HEK293 (cell line): ENCODE results near the gene PEX10.

Source experiments
- TCF7L2 ChIP-seq: IDR thresholded peaks from 2 replicates; pipeline ENCODE4 v1.6.1; 2011; ENCODE audit warnings: low read depth, mild to moderate bottlenecking, inconsistent platforms, low read length, moderate library complexity, borderline replicate concordance
- ZNF747 ChIP-seq: fragments of 450-650 bp; formaldehyde crosslinking; IDR thresholded peaks from 2 replicates; pipeline ENCODE4 v1.5.1; 2016; ENCODE audit warnings: missing biosample characterization, missing genetic modification characterization
- TF ChIP-seq, protein P1 (sequence below): fragments of 450-650 bp; formaldehyde crosslinking; IDR thresholded peaks from 2 replicates; pipeline ENCODE4 v1.5.1; 2016; ENCODE audit warnings: missing biosample characterization, missing genetic modification characterization
- TF ChIP-seq, protein P2 (sequence below): fragments of 450-650 bp; formaldehyde crosslinking; IDR thresholded peaks from 2 replicates; pipeline ENCODE4 v1.5.1; 2016; ENCODE audit warnings: missing biosample characterization, missing genetic modification characterization, low read depth
- TF ChIP-seq, protein P3 (sequence below): fragments of 450-650 bp; formaldehyde crosslinking; IDR thresholded peaks from 2 replicates; pipeline ENCODE4 v1.5.1; 2016; ENCODE audit warnings: missing biosample characterization, missing genetic modification characterization

- TF ChIP-seq, protein P1, sequence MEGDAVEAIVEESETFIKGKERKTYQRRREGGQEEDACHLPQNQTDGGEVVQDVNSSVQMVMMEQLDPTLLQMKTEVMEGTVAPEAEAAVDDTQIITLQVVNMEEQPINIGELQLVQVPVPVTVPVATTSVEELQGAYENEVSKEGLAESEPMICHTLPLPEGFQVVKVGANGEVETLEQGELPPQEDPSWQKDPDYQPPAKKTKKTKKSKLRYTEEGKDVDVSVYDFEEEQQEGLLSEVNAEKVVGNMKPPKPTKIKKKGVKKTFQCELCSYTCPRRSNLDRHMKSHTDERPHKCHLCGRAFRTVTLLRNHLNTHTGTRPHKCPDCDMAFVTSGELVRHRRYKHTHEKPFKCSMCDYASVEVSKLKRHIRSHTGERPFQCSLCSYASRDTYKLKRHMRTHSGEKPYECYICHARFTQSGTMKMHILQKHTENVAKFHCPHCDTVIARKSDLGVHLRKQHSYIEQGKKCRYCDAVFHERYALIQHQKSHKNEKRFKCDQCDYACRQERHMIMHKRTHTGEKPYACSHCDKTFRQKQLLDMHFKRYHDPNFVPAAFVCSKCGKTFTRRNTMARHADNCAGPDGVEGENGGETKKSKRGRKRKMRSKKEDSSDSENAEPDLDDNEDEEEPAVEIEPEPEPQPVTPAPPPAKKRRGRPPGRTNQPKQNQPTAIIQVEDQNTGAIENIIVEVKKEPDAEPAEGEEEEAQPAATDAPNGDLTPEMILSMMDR, result no peak
- no peak for TF ChIP-seq TCF7L2
- TF ChIP-seq, protein P2, sequence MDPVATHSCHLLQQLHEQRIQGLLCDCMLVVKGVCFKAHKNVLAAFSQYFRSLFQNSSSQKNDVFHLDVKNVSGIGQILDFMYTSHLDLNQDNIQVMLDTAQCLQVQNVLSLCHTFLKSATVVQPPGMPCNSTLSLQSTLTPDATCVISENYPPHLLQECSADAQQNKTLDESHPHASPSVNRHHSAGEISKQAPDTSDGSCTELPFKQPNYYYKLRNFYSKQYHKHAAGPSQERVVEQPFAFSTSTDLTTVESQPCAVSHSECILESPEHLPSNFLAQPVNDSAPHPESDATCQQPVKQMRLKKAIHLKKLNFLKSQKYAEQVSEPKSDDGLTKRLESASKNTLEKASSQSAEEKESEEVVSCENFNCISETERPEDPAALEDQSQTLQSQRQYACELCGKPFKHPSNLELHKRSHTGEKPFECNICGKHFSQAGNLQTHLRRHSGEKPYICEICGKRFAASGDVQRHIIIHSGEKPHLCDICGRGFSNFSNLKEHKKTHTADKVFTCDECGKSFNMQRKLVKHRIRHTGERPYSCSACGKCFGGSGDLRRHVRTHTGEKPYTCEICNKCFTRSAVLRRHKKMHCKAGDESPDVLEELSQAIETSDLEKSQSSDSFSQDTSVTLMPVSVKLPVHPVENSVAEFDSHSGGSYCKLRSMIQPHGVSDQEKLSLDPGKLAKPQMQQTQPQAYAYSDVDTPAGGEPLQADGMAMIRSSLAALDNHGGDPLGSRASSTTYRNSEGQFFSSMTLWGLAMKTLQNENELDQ (tag by site-specific recombination), result no peak
- TF ChIP-seq, protein P3, sequence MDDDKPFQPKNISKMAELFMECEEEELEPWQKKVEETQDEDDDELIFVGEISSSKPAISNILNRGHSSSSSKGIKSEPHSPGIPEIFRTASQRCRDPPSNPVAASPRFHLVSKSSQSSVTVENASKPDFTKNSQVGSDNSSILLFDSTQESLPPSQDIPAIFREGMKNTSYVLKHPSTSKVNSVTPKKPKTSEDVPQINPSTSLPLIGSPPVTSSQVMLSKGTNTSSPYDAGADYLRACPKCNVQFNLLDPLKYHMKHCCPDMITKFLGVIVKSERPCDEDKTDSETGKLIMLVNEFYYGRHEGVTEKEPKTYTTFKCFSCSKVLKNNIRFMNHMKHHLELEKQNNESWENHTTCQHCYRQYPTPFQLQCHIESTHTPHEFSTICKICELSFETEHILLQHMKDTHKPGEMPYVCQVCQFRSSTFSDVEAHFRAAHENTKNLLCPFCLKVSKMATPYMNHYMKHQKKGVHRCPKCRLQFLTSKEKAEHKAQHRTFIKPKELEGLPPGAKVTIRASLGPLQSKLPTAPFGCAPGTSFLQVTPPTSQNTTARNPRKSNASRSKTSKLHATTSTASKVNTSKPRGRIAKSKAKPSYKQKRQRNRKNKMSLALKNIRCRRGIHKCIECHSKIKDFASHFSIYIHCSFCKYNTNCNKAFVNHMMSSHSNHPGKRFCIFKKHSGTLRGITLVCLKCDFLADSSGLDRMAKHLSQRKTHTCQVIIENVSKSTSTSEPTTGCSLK (tag by site-specific recombination), result no peak
- TF ChIP-seq ZNF747 (tag by site-specific recombination), result no peak
Measured at GRCh38 chr1:2422523-2422922, 10.2 kb upstream of the PEX10 start.
